AG20443 (cell line): ENCODE results near the gene TMEM108.

ENCODE experiments used
- DNase-seq: peaks from one replicate; pipeline ENCODE4 v3.0.0; 2012; ENCODE audit warnings: low spot score, mixed read lengths

The TMEM108 gene

GRCh38 chr3:133361435-133361834 lies 323.2 kb downstream of the TMEM108 start:
- DNase-seq, result no peak

DNA sequence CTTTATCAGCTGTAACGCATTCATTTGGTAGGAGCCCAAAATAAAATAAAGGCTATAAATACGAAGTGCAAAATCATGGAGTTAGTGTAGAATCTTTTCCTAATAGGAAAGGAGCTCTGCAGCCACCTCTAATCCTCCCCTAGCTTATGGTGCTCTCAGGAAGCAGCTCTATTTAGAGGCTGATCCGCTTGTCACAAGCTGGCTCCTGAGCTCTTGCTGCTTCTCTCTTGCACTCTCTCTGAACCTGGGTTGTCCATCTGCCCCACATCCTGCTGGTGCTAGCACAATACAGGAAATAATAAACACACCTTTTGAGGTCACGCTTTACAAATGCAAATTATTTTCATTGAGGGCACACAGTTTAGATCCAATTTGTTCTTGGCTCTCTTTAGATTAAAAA lies 324.3 kb downstream of the TMEM108 start:
- DNase-seq, result no peak

DNA sequence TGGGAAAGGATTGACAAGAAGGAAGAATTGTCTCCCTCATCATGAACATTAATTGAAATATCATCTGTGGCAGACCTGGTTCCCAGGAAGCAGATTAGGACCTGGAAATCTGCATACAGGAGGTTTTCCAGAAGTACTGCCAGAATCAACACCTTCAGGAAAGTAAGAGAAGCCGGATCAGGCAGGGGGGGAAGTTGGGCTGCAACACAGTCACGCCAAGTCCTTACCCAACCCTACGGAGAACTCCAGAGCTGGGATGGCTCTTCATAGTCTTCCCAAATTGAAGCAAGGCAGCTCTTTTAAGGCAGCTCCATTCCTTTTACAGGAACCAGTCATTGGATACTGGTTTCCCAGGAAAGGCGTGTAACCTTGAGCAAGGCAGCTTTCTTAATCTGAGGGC lies 326.5 kb downstream of the TMEM108 start:
- DNase-seq, result no peak

- no peak for DNase-seq
Measured at GRCh38 chr3:133366921-133367320, 328.7 kb downstream of the TMEM108 start.

DNA sequence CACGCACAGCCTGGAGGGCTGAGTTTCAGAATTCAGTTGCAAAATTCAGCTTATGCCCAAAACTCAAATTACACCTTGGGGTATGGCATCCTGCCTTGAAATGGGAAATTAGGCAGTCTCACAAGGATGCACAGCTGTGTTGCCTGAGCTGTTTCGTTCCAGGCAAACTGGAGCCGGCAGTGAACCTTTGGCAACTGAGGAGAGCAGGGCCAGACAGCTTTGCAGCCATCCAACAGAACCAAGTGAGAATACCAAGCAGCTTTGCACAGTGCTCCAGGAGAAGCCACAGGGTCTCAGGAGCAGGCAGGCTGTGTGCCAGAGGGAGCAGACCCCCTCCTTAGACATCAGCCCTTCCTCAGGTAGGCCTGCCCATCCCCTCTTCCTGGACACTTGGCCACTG lies 329.2 kb downstream of the TMEM108 start:
- no peak for DNase-seq

DNA sequence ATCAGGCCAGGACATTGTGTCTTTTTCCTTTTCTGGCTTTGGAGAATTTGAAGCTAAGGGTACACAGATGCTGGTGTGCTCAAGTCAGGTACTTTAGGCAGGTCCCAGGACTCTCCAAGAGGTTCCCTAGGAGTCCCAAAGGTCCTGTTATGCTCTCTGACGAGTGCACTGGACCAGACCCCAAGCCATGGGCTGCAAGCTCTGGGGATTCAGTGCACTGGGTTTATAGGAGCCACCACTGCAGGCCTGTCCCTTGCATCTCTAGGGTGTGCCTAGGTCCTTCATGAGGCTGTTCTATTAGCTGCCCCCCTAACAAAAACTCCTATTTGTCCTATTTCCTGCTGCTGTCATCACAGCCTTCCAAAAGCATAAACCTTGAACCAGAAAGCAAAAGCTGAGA lies 329.8 kb downstream of the TMEM108 start:
- no peak for DNase-seq

GRCh38 chr3:133368371-133369067 lies 330.3 kb downstream of the TMEM108 start:
- DNase-seq, result no peak

- DNase-seq, result no peak
Measured at GRCh38 chr3:133369068-133369440, 330.9 kb downstream of the TMEM108 start.

DNA sequence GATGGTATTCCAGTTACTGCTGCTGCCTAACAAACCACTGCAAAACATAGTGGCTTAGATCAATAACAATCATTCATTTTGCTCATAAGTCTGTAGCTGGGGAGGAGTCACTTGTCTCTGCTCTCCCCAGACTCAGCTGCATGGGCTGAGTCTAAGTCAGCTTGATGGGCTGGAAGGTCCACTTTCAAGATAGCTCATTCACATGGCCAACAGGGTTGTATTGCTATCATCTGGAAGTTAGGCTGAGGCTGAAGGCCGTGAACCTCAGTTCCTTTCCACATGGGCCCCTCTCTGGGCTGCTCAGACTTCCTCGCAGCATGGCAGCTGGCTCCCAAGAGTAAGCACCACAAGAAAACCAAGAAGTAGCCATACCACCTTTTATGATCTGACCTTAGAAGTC lies 333.0 kb downstream of the TMEM108 start:
- no peak for DNase-seq

GRCh38 chr3:133371676-133372075 lies 333.5 kb downstream of the TMEM108 start:
- no peak for DNase-seq

- DNase-seq, result no peak
Measured at GRCh38 chr3:133374708-133375402, 336.7 kb downstream of the TMEM108 start.

DNA sequence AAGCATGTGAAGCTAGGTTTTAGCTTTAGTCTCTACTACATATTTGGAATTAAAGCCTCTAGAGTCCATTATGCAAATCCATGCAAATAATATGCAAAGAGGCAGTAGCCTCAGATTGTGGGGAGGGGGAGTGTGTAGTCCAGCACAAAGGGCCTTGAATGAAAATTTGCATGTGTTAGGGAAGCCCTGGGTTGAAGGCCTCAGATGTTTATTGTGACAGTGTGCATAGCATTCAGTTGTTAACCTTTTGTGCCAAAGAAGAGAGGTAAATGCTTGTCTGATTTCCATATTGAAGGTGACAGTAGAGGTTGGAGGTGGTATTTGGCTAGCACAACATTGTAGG lies 337.2 kb downstream of the TMEM108 start:
- no peak for DNase-seq

GRCh38 chr3:133376810-133377209 lies 338.6 kb downstream of the TMEM108 start:
- no peak for DNase-seq

DNA sequence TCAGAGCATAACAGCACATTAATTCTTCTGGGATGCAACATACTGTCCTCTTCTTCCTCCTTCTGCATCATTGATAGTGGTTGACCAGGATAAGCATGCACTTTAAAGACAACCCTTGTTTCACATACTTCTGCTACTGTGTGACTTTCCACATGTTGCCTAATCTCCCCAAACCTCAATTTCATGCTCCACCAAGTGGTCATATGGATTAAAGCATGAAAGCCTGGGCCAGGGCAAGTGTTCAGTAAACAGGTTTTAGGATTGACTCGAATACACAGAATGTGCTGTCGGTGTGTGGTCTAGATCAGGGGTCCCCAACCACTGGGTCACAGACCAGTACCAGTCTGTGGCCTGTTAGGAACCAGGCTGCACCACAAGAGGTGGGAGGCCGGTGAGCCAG lies 339.2 kb downstream of the TMEM108 start:
- DNase-seq, result peak; percentile 77

GRCh38 chr3:133379926-133380325 lies 341.7 kb downstream of the TMEM108 start:
- DNase-seq, result no peak

DNA sequence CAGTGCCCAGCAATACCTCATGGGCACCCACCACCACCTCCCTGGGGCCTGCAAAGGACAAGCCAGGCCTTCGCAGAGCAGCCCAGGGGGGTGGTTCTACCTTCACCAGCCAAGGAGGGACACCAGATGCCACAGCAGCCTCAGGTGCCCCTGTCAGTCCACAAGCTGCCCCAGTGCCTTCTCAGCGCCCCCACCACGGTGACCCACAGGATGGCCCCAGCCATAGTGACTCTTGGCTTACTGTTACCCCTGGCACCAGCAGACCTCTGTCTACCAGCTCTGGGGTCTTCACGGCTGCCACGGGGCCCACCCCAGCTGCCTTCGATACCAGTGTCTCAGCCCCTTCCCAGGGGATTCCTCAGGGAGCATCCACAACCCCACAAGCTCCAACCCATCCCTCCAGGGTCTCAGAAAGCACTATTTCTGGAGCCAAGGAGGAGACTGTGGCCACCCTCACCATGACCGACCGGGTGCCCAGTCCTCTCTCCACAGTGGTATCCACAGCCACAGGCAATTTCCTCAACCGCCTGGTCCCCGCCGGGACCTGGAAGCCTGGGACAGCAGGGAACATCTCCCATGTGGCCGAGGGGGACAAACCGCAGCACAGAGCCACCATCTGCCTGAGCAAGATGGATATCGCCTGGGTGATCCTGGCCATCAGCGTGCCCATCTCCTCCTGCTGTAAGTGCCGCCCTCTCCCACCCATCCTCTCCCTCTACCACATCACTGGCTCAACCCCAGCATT lies 342.5 kb downstream of the TMEM108 start:
- no peak for DNase-seq

GRCh38 chr3:133381346-133382109 lies 343.3 kb downstream of the TMEM108 start:
- DNase-seq, result no peak

GRCh38 chr3:133383175-133383574 lies 345.0 kb downstream of the TMEM108 start:
- no peak for DNase-seq

- DNase-seq, result no peak
Measured at GRCh38 chr3:133383741-133384140, 345.6 kb downstream of the TMEM108 start.

DNA sequence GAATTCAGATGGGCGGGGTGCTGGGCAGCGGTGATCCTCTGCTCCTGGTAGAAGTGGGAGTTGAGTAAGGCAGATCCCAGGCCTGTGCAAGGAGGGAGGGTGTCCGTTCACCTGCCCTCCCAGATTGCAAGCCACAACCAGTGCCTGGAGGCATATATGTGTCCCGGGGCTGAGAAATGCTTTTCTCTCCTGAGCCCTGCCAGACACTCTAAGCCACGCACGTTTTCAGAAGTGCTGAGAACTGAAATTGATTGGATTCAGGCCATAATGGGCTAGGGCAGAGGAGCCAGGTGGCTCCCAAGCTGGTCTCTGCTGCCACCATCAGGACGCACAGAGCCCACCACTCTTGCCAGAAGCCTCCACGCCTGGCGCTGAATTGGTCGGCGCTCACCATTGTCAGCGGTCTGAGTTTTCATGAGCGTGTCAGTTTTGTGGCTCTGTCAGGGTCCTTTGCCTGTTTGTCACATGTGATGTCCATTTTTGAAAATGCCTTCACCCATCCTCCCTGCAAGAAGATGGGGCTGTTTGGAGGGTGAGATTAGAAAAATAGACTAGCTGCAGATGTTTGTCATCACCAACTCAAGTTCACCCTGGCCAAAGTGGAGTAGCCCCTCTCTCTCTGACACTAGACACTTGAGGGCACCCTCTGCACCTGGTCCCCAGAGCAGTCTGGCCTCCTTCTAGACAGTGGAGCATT lies 346.3 kb downstream of the TMEM108 start:
- DNase-seq, result peak; percentile 67

DNA sequence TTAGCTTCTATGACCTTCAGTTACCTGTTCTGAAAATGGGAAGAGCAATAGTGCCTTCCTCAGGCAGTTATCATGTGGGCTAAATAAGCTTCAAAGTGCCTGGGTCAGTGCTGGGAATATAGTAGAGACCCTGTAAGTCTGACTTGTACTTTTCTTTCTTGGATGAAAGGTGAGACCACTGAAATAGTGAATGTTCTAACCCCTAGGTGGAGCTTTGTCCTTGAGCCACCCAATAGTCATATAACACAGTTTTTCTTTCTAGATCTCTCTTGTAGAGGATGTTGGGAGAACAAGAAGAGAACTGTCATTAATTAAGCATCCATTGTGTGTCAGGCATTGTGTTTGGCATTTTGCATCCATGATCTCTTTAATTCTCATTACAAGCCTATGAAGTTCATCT lies 348.7 kb downstream of the TMEM108 start:
- no peak for DNase-seq

GRCh38 chr3:133387341-133387740 lies 349.1 kb downstream of the TMEM108 start:
- no peak for DNase-seq
